CD4-positive, CD25-positive, alpha-beta regulatory T cell (primary cell): ENCODE measurements around the gene RTCA. TPM values are rescaled to one million over a fixed set of nuclear protein-coding genes. Genes with fewer than 3 reads are reported as not detected.

ENCODE experiments used
- polyA plus RNA-seq, 4 donors: library from polyadenylated mRNA; unstranded; fragments of 300-500 nt; fragmentation: Illumina TruSeq; gene quantifications; one replicate each; pipeline ENCODE4 v1.2.3, GENCODE V29; 2021
- total RNA-seq: library from RNA; stranded (reverse); gene quantifications from one replicate; pipeline ENCODE4 v1.2.3, GENCODE V29; 2022

RTCA gene
- total and polyA plus RNA-seq, 5 donors from 2014 or later = 25.9 to 49.9 (median 32.2) TPM

Other genes with a start within 250 kb of the RTCA start
- gene SASS6, start 133.3 kb upstream of the RTCA start, total RNA-seq = 3.2 TPM
- gene SASS6, start 133.3 kb upstream of the RTCA start, polyA plus RNA-seq = 1 to 10 TPM; 1.3 to 3.2 (median 2.5) TPM
- 12.2 TPM for gene TRMT13, start 133.1 kb upstream of the RTCA start, total RNA-seq
- 10 to 100 TPM in 1 of 4 donors, 1 to 10 TPM in 3; 7.5 to 11.4 (median 8.8) TPM for gene TRMT13, start 133.1 kb upstream of the RTCA start, polyA plus RNA-seq
- gene LRRC39, start 88.0 kb upstream of the RTCA start, total RNA-seq = 1.6 TPM
- gene LRRC39, start 88.0 kb upstream of the RTCA start, polyA plus RNA-seq = not detected
- 10.0 TPM for gene DBT, start 16.4 kb upstream of the RTCA start, total RNA-seq
- gene DBT, start 16.4 kb upstream of the RTCA start, polyA plus RNA-seq = 1 to 10 TPM; 3.4 to 6.3 (median 4.8) TPM
- 155 TPM for gene CDC14A, start 86.3 kb downstream of the RTCA start, total RNA-seq
- gene CDC14A, start 86.3 kb downstream of the RTCA start, polyA plus RNA-seq = 10 to 100 TPM; 33.8 to 40.2 (median 36.3) TPM